AG20443 (cell line): ENCODE measurements around the gene GPR153.

Experiments
- DNase-seq: peaks from one replicate; pipeline ENCODE4 v3.0.0; 2012; ENCODE audit warnings: low spot score, mixed read lengths

Gene GPR153

DNA sequence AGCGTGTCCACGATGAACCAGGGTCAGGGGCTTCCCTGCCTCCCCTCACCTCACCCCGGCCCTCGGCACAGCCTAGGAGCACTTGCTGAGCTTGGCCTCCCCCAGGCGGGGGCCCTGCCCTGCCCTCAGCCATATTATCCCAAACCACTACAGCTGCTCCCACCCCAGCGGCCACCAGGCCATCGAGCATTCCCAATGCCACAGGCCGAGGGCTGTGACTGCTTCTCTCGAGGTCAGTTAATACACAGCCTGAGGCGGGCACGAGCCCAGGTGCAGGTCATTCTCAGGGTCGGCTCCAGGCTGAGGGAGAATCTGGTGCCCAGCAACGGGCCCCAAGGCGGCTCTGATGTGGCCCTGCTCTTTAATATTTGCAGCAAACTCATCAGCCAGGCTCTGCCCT lies 8.4 kb upstream of the GPR153 start:
- no peak for DNase-seq

DNA sequence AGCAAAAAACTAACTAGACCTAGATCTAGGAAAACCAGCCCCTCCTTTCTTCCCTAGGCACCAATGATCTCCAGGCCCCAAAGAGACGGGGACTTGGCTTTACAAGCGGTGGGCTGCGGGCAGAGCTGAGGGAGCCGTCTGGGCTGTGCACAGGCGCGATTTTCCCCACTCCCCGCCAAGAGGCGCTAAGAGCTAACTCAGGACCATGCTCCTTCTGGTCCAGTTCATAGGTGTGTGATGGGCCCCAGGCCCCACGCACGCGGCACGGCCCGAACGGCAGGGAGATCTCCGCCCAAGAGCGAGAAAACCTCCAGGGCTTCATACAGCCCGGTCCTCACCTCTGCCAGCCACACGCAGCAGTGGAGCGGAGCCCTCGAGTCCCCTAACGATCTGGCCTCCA lies 7.5 kb upstream of the GPR153 start:
- DNase-seq, result no peak

DNA sequence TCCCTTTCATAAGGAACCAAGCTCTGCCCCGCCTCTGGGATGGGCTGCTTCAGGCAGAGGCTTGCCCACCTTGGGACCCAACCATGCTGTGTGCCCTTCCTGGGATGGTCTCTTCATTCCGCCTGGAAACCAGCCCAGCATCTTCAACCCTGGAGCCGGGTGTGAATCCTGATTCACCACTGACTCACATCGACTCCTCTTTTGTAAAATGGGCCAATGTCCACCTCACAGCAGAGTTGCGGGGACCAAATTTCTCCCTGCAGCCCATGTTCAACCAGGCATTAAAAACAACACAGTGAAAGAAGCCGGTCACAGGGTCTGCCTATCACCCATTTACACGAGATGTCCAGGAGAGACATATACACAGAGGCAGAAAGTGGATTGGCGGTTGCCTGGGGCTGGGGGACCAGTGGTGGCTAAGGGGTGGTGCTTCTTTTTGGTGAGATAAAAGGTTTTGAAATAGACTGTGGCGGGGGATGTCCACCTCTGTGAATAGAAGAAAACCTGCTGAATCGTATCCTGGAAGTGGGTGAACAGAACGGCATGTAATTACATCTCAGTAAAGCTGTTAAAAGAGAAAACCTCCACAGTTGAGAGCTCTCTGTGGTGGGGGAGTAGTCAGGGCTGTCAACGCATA lies 6.9 kb upstream of the GPR153 start:
- DNase-seq, result no peak

DNA sequence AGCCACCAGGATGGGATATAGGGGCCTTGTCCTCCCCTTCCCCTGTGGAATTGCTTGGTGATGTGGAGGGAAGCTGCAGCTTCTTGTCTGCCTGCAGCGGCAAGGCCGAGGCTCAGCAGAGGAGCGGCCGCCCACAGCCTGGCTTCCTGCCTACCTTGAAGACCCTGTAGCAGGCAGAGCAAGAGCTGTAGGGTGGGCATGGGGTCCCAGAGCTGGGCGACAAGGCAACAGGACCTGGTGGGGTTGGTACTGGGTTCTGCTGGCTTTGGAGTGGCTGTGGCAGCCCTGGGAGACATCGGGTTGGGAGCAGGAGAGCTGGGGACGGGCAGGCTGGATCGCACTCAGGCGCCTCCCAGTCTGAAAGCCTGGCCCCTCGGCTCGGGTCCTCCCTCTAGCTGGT lies 5.7 kb upstream of the GPR153 start:
- no peak for DNase-seq

DNA sequence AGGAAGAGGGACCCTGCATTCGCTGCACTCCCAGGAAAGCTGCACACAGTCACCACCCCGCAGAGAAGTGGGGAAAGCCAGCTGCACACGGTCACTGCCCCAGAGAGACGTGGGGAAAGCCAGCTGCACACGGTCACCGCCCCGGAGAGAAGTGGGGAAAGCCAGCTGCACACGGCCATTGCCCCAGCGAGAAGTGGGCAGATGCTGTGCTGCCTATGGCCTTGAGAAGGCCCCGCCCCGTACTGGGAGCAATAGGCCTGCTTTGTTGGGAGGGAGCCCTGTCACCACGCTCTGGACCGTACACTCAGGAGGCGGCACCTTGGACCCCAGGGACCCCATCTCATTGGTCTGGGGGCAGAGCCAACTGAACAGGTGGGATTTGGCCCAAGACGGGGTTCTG lies 4.3 kb upstream of the GPR153 start:
- DNase-seq, result no peak

DNA sequence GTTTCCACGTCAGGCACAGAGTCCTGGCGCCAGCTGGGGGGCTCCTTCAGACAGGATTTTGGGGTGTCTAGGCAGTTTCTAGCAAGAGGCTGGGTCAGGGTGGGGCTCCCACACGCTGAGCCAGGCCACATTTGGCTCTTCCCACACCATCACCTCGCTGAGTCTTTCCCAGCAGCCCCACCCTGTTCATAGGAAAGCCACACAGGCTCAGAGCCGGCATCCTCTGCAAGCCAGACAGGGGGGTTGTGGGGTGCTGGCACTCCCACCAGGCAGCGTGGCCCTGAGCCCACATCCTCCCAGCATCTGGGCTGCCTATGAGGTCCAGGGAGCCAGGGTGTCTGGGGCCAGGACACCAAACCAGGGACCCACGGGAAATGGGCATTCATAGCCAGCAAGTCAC lies 2.8 kb upstream of the GPR153 start:
- DNase-seq, result no peak

DNA sequence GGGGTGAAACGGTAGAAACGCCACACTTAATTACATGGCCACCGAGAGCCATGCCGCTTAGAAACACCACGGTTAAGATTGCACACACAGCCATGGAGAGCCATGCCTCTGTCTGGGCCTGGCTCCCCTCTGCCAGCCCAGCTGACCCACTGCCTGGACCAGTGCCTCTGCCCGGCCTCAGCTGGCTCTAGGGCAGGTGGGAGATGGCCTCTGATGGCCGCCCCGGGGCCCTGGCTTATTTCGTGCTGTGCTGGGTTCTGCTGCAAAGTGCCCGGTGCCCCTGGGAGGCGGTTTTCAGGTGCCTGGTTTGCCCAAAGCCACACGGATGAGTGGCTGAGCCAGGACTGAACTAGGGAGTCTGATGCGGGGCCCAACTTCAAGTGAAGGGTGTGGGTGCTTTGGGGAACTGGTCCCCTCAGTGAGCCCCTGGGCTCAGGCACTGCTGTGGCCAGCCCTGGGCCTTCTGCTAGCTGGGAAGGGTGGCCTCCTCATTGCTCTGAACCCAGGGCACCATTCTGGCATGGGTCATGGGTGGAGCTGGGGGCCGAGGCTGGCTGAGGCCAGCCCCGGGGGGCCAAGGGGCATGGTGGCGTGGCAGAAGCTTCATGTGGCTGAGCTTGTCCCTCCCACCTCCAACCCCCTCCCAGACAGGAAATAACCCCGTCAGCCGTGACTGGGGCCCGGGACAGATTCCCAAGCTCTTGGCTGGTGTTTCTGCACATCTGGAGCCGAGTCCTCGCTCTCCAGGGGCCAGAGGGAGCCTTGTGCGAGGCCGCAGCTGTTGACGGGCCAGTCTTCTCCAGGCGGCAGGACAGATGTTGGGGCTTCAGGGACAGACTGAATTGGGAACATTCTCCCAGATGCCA lies 1.9 kb upstream of the GPR153 start:
- no peak for DNase-seq

DNA sequence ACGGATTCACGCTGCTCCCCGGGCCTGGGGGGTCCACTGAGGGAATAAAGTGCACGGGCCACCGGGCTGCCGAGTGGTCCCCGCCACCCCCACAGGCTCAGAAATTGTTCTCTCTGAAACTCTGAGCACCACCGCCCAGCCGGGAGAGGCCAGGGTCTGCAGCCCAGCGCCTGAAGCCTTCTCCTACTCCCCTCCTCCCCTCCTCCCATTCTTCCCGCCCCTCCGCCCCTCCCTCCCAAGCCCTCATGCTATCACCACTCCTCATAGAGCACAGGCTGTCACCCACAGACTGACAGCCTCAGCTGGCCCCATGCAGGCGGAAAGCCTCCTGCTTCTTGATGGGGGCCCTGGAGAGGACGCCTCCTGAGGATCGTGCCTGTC lies 707 bp upstream of the GPR153 start:
- no peak for DNase-seq

DNA sequence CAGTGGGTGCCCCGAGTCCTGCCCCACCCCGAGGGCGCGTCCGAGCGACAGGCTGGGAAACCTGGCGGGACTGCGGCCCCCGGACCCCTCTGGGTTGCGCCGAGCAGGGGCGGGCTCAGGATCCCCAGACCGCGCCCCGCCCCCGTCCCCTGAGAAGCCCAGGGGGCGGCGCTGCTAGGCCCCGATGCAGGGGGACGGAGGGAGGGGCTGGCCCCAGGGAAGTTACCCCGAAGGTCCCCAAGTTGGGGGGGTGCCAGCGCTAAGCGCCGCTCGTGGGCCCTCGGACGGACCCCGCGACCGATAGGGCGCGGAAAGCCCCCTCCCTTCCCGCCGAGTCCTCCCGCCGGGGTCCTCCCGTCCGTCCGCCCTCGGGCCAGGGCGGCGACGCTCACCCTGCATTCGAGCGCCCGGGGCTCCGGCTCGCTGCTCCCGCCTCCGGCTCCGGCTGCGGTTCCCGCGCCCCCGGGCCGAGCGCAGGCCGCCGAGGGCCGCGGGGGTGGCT lies 414 bp downstream of the GPR153 start:
- DNase-seq, result no peak

DNA sequence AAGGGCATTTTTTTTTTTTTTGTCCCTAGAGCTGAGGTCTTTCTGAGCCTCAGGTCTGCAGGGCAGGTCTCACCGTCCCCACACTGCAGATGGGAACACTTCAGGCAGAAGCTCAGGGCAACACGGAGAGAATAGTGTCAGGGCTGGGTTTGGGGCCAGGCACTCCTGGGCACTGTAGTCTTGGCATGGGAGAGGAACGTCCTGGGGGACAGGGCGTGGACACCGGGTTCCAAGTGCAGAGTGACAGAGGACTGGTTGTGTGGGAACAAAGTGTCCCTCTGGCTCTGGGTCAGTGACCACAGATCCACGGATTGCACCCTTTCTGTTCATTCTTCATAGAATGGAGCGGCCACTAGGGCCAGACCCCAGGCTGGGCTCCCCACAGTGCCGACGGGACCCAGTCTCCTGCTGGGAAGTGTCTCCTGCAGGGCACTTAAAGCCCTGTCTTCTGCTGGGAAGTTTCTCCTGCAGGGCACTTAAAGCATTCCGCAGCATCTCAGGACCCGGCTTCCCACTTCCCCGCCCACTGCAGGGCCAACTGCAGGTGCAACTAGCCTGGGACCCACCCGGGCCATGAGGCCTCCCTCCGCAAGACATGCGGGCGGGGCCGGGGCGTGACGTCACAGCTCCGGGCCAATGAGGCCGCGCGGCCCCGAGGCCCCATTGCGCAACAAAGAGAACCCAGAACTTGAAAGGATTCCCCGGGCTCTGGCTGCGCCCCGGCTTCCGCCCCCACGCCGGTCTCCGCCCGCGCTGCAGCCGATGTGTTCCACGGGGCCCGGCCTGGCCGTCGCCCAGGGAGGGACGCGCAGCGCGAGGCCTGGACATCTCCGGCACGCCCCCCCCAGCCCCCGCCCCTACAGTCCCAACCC lies 1.2 kb downstream of the GPR153 start:
- peak; percentile 94 for DNase-seq

DNA sequence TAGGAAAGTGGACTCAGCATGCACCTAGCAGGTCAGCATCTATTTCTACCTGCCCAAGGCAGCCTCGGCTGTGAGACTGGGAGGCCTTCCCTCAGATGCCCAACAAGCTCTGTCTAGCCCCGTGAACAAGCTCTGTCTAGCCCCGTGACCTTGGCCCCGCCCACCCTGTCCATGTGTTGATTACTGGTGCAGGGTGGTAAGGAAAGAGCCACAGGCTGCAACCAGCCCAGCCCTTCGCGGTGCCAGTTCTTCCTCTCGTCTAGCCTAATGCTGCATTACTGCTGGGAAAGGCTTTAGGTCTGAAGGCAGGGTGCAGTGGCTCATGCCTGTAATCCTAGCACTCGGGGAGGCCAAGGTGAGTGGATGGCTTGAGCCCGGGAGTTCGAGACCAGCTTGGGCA lies 2.2 kb downstream of the GPR153 start:
- no peak for DNase-seq

DNA sequence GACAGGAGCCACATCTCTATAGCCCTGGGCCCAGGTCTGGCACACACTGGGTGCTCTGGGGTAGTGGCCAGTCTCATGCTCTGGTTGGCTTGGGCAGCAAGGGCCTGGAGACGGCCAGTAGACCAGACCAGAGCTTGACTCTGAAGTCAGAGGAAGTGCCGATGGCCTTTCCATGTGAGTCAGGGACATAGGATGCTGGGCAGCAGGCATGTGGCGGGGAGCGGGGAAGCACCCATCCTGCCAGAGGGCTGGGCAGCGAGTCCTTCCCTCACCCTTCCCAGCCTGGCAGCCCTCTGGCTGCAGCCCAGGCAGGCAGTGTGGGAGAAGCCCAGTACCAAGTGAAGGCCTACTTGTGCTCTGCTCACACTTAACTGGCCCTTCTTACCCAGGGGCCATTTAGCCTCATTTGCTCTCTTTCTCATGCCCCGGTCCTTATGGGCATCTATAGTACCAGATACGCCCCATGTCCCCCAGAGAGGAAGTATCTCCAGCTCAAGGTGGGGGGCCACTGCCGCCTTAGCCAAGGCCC lies 3.3 kb downstream of the GPR153 start:
- no peak for DNase-seq

DNA sequence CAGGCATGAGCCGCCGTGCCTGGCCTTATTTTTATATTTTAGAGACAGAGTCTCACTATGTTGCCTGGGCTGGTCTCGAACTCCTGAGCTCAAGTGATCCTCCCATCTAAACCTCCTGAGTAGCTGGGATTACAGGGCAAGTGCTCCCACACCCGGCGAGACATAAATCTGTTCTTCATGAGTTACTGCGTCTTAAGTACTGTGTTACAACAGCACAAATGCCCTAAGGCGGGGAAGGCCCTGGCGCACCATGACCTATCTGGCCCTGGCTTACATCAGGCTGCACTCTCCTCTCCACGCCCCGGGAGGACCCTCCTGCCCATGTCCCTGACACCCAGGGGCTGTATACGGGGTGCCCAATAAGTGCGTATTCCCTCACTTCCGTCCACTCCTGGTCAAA lies 4.3 kb downstream of the GPR153 start:
- DNase-seq, result no peak

DNA sequence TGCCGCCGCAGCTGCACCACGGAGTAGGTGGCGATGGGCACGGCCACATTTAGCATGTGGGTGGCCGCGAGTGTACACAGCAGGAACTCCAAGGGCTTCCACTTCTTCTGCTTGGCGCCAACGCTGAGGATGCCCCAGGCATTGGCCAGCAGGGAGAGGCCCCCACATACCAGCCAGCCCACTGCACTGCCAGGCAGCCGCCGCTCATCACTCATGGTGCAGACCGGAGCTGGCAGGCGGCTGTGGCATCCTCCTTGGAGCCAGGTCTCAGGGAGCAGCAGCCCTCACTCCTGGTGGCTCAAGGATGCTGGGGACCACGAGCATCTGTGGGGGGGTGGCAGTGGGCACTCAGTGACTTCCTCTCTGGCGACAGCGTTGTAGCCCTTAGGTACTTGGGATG lies 6.2 kb downstream of the GPR153 start:
- no peak for DNase-seq

DNA sequence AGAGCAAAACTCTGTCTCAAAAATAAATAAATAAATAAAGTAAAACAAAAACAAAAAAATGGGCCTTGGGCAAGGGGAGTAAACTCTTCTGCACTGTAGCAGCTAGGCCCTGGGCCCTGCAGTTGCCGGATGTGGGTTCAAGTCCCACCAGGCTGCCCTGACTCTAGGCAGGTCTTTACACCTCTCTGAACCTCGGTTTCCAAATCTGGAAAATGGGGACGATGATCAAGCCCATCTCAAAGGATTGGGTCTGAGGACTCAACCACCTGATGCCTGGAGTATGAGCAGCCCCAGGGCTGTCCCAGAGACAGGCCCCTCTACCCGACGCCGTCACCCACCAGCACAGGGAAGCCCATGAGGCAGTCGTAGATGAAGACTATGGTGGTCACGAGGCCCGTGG lies 7.5 kb downstream of the GPR153 start:
- no peak for DNase-seq

DNA sequence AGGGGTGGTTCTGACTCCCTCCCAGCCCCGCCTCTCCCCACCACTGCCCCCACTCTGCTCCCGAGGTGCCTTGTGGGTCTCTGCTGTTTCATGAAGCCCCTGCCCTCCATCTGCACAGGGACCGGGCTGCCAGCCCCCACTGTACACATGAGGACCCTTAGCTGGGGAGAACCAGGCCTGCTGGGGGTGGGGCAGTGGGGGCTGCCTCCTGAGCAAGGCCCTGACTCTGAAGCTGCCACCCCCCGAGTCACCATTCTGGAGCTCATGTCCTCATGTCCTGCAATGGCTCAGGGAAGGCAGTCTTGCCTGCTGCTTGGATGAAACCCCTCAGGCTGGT lies 8.6 kb downstream of the GPR153 start:
- no peak for DNase-seq

DNA sequence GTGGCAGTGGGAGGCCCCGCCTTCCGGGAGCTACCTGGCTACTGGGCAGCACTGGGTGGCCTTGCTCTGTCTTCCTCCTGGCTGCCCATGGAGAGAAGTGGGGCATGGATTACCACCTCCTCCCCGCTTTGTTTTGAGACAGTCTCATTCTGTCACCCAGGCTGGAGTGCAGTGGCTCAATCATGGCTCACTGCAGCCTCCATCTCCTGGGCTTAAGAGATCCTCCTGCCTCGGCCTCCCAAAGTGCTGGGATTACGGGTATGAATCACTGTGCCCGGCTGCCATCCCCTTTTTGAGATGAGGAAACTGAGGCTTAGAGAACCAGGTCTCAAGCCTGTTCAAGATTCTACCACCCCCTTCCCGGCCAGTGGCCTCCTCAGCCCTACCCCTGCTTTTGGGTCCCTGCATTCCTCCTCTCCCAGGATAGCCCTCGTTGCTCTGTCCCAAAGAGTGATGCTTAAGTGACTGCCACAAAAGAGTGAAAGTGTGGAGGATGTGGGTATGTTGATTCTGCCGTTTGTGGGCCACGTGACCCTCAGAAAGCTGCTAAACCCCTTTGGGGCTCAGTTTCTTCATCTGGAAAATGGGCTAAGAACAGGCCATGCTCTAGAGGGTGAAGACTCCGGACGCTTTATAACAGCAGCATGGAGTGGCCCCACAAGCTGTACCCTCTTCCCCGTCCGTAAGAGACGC lies 9.1 kb downstream of the GPR153 start:
- DNase-seq, result no peak

DNA sequence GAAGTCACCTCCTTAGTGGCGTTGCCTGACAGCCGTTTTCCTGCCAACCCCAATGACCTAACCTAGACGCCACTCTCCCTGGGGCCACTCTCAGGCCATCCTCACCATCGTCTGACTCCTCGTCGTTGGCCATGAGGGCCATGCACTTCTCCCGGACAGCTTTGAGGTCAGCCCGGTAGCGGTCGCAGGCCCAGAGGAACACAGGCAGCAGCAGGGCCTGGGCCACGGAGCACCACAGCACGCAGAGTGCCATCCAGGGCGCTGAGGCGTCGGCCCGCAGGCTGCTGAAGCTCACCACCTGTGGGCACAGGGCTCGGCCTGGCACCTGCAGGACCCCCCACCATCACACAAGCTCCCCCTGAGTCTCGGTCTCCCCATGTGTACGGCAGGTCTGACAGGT lies 9.7 kb downstream of the GPR153 start:
- DNase-seq, result no peak

DNA sequence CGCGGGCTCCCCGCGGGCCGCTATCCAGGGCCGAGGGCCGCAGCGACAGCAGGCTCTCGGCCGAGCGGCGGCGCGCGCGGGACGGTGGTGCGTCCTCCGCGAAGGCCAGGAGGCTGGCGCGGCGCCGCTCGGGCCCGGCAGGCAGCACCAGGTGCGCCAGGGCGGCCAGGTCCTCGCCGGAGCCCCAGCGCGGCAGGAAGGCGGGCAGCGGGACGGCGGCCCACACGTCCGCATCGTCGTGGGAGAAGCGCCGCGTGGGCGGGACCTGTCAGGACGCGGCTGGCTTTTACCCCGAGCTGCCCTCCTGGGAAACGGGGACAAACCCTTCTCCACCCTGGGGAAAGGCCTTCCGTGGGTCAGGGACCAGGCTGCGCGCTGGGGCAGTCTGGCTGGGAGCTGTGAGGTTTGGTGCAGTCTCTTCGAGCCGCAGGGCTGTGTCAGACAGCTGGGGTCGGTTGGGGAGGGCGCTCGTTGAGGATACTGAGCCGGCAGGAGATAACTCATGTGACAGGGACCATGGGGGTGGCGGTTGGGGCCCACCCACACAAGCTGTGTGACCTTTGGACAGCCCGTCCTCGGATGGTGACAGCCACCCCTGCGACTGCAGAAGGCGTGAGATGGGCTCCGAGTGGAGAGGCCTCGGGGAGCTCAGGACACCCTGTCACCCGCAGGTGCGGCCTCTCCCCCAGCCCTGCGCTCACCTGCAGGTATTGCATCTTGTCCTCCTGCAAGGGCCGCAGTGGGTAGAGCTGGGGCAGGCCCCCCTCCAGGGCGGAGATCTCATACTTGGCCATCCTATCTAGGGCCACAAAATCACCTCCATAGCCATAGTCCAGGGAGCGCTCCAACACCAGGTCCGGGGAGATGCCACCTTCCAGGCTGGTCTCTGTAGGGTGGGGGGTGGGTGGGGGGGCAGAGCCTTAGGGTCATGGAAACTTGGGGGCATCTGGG lies 10.9 kb downstream of the GPR153 start:
- DNase-seq, result peak; percentile 18

DNA sequence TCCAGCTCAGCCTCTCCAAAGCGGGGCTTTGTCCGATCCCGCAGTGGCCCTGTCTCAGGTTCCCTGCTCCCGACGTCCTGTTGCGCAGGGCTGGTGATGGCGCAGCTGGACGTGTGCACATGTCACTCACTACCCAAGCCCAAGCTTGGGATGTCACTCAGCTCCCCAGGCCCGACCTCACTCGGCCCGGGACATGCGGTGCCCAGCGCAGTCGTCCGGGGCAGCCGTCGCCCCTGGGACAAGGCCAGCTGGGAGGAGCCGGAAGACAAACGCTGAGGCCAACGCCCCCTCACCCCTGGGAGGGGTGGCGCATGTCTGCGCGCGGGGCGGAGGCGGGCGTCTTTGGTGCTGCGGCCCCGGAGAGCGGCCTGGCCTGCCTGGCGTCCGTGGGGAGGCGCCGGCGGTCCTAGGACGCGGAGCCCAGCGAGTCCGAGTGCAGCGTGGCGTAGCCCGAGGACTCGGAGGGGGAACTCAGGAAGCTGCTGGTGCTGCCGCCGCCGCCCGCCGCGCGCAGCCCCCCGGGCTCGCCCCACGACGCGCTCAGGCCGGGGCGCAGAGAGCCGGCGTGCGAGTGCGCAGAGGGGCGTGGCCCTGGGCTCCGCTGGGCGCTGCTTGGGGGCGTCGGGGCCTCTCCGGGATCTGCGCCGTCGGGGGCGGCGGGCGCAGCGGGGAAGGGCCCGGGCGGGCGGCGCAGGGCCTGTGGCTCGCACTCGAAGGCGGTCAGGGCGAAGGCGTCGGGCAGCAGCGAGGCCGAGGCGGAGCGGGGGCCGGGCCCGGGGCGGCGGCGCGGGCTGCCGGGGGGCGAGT lies 11.8 kb downstream of the GPR153 start:
- DNase-seq, result peak; percentile 74
